Ovary (tissue), 9 donors: Measurements from ENCODE around the gene GRIN3B. TPM values are rescaled to one million over a fixed set of nuclear protein-coding genes. Genes with fewer than 3 reads are reported as not detected.

Experiments used
- DNase-seq, 5 donors: peaks; one replicate each; pipeline ENCODE4 v3.0.0-alpha.2; 2019 to 2020
- H3K27ac ChIP-seq, 2 donors: fragments of 200-600 bp; one replicate each; pipeline versions ENCODE4 v1.5.1 to v1.8.0; 2019 to 2022
- H3K27me3 ChIP-seq: fragments of 200-600 bp; one replicate; pipeline ENCODE4 v1.8.0; 2022
- H3K36me3 ChIP-seq: fragments of 200-600 bp; sonication (generic); one replicate; pipeline ENCODE4 v1.5.1; 2019
- H3K4me1 ChIP-seq: one replicate; pipeline ENCODE4 v1.8.1; 2013; ENCODE audit warnings: mild to moderate bottlenecking, moderate library complexity; ENCODE audit not compliant: insufficient read depth
- H3K4me3 ChIP-seq: fragments of 200-600 bp; sonication (generic); one replicate; pipeline ENCODE4 v1.5.1; 2017
- H3K9me3 ChIP-seq, 2 donors: fragments of 200-600 bp in 1 of 2; sonication (generic) in 1 of 2; one replicate each; pipeline versions ENCODE4 v1.5.1 to v1.8.1; 2013 to 2019; ENCODE audit warnings: mild to moderate bottlenecking in 1 of 2, moderate library complexity in 1 of 2
- CTCF ChIP-seq, 3 donors: fragments of 450-650 bp in 2 of 3; fragments of 200-600 bp in 1 of 3; IDR thresholded peaks; one replicate each; pipeline versions ENCODE4 v1.5.1 to v1.8.0; 2016 to 2022; ENCODE audit warnings: antibody characterized with exemption in 3 of 3, mild to moderate bottlenecking in 1 of 3
- EP300 ChIP-seq: sonication (generic); formaldehyde crosslinking; IDR thresholded peaks from one replicate; pipeline ENCODE4 v1.6.1; 2017; ENCODE audit warnings: antibody characterized with exemption
- POLR2A ChIP-seq: fragments of 450-650 bp; IDR thresholded peaks from one replicate; pipeline ENCODE4 v1.6.1; 2017; ENCODE audit warnings: antibody characterized with exemption, mild to moderate bottlenecking, moderate library complexity
- WGBS, 3 donors: extraction: QIAGEN DNeasy Blood & Tissue Kit in 1 of 3; methylation state at CpG; one replicate each; pipeline versions ENCODE4 v1.1.5 to v1.1.7; 2013 to 2017; 5-methylcytosine and 5-hydroxymethylcytosine counted together
- intact Hi-C, 4 donors: fragments of 100-400 bp; cut with DNase I; formaldehyde crosslinking; loops; one replicate each; pipeline versions ENCODE4 v1.11.0 to v1.15.1; 2022 to 2023
- polyA plus RNA-seq, 2 donors: library from polyadenylated mRNA; stranded (reverse); fragments of 200-250 nt in 1 of 2; fragments of 350-450 nt in 1 of 2; fragmentation: Illumina TruSeq in 1 of 2; extraction: RNeasy Lipid Tissue Mini Kit (QIAGEN cat#74804) in 1 of 2; gene quantifications; one replicate each; pipeline ENCODE4 v1.2.3, GENCODE V29; 2013 to 2014
- total RNA-seq, 7 donors: library from RNA; depleted of rRNA in 2 of 7; stranded (reverse); fragments of >200 nt in 2 of 7; fragmentation: NEBNext Ultra II Directional in 3 of 7; extraction: Animal tissue kit (Norgen Biotek cat#: 25700) in 3 of 7; gene quantifications; one replicate each; pipeline versions ENCODE4 v1.1.0 to v1.2.4, GENCODE V29; 2016 to 2023
- donor health status: DM: no; HTN: no; CAD: no; lungs with moderate emphysema.
- donor health status: DM: no; HTN: no; CAD: no.
- donor health status: Bipolar disorder and iron deficiency.
- donor health status: DM: yes; HTN: yes; CAD: no.
- donor health status: DM: no; HTN: no; CAD: no.
- donor health status: DM: yes; HTN: yes; CAD: no.

Gene GRIN3B
- total and polyA plus RNA-seq, 9 donors = 0.07 to 7.4 (median 0.28) TPM; not detected in 3

- 2 to 10% (median 4%) methylated on average over 25 to 63 of the region's 63 CpGs for WGBS, 3 donors
- Histone ChIP-seq H3K27ac (peak within 1 kb of the TSS; percentile 87 to 95), H3K27me3 (no peaks in the 10 kb centered on the region), H3K9me3 (no peaks in the 10 kb centered on the region), H3K4me3 (peak within 1 kb of the TSS; percentile 83), H3K36me3 (no peaks in the 10 kb centered on the region), H3K4me1 (peaks cover 10% of the 10 kb centered on the region)
- intact Hi-C loops = loop anchor here in 2 of 4 donors (5.0 to 10.0 kb wide), 2 partner anchors 71 to 219 kb away; partner anchors contain the start of genes ATP5F1D (in 1 of the 2), MIDN (in 1 of the 2) and POLR2E (in 1 of the 2)
- TF ChIP-seq EP300 (no peak), CTCF (IDR thresholded peaks at IDR 0.05) (no peak), POLR2A (peak; percentile 91)
- peak; percentile 84 to 91 (median 84) for DNase-seq
These were observed 26.0 kb downstream of the GRIN3B start, which contains the start of gene CNN2 for GRCh38 chr19:1025960-1026782. Gene CNN2 (plus strand): TSS chr19:1026608. CDS start chr19:1026662, 54 bp downstream.

- H3K36me3 ChIP-seq = no peaks in the 10 kb centered on the region
- intact Hi-C loops = loop anchor here in 2 of 4 donors (5.0 to 10.0 kb wide), 2 partner anchors 70 to 218 kb away; partner anchors contain the start of genes ATP5F1D (in 1 of the 2), MIDN (in 1 of the 2) and POLR2E (in 1 of the 2)
- peak in 2 of 5 donors; percentile 50 to 61 for DNase-seq
- 1 to 2% (median 1%) methylated on average over 31 to 36 of the region's 36 CpGs for WGBS, 3 donors
- peak overlapping the region; percentile 83 for H3K4me3 ChIP-seq
- no peaks in the 10 kb centered on the region for H3K27me3 ChIP-seq
- no peaks in the 10 kb centered on the region for H3K9me3 ChIP-seq
- H3K27ac ChIP-seq = peak overlapping the region; percentile 87 to 95
- peaks cover 8% of the 10 kb centered on the region for H3K4me1 ChIP-seq
- TF ChIP-seq CTCF (IDR thresholded peaks at IDR 0.05) (no peak), POLR2A (no peak), EP300 (no peak)
These were observed 26.8 kb downstream of the GRIN3B start for GRCh38 chr19:1026783-1027649.

GRCh38 chr19:1027650-1028061 is 27.4 kb downstream of the GRIN3B start:
- no peak for TF ChIP-seq EP300
- TF ChIP-seq CTCF (IDR thresholded peaks at IDR 0.05) = no peak
- TF ChIP-seq POLR2A = no peak
- peak overlapping the region; percentile 83 for H3K4me3 ChIP-seq
- H3K9me3 ChIP-seq = no peaks in the 10 kb centered on the region
- no peaks in the 10 kb centered on the region for H3K27me3 ChIP-seq
- peak in 1 of 5 donors; percentile 60 for DNase-seq
- H3K36me3 ChIP-seq = no peaks in the 10 kb centered on the region
- intact Hi-C loops = loop anchor here in 2 of 4 donors (5.0 to 10.0 kb wide), 2 partner anchors 70 to 217 kb away; partner anchors contain the start of genes ATP5F1D (in 1 of the 2), MIDN (in 1 of the 2) and POLR2E (in 1 of the 2)
- peaks cover 8% of the 10 kb centered on the region for H3K4me1 ChIP-seq
- WGBS, 3 donors = 1 to 4% (median 2%) methylated on average over 15 to 16 of the region's 16 CpGs
- H3K27ac ChIP-seq = peak overlapping the region; percentile 87 to 95
